GM18909 (cell line): ENCODE measurements around the gene LUZP2.

Experiments
- ATAC-seq: cut with Tn5 transposase; IDR thresholded peaks from one replicate; pipeline ENCODE4 v1.9.1; 2021; ENCODE audit warnings: mild to moderate bottlenecking; ENCODE audit not compliant: unreplicated experiment, poor library complexity

The LUZP2 gene

GRCh38 chr11:24625975-24626374 lies 129.1 kb downstream of the LUZP2 start:
- ATAC-seq: no peak

- no peak for ATAC-seq
Measured at GRCh38 chr11:24628224-24628776, 131.4 kb downstream of the LUZP2 start.

GRCh38 chr11:24634606-24635160 lies 137.8 kb downstream of the LUZP2 start:
- no peak for ATAC-seq

GRCh38 chr11:24635588-24636290 lies 138.9 kb downstream of the LUZP2 start:
- ATAC-seq: no peak

GRCh38 chr11:24636291-24636629 lies 139.4 kb downstream of the LUZP2 start:
- no peak for ATAC-seq

- no peak for ATAC-seq
Measured at GRCh38 chr11:24637520-24637919, 140.7 kb downstream of the LUZP2 start.

- ATAC-seq: no peak
Measured at GRCh38 chr11:24642648-24643047, 145.8 kb downstream of the LUZP2 start.

GRCh38 chr11:24645563-24645962 lies 148.7 kb downstream of the LUZP2 start:
- no peak for ATAC-seq

- ATAC-seq: no peak
Measured at GRCh38 chr11:24651873-24652272, 155.0 kb downstream of the LUZP2 start.

GRCh38 chr11:24653901-24654300 lies 157.0 kb downstream of the LUZP2 start:
- no peak for ATAC-seq

GRCh38 chr11:24661331-24661730 lies 164.5 kb downstream of the LUZP2 start:
- no peak for ATAC-seq

- no peak for ATAC-seq
Measured at GRCh38 chr11:24664399-24664798, 167.5 kb downstream of the LUZP2 start.

- no peak for ATAC-seq
Measured at GRCh38 chr11:24667353-24667968, 170.6 kb downstream of the LUZP2 start.

GRCh38 chr11:24678703-24679348 lies 182.0 kb downstream of the LUZP2 start:
- ATAC-seq: no peak

GRCh38 chr11:24679821-24680351 lies 183.0 kb downstream of the LUZP2 start:
- ATAC-seq: no peak

GRCh38 chr11:24683583-24683982 lies 186.7 kb downstream of the LUZP2 start:
- ATAC-seq: no peak

GRCh38 chr11:24685821-24686220 lies 189.0 kb downstream of the LUZP2 start:
- no peak for ATAC-seq

- ATAC-seq: no peak
Measured at GRCh38 chr11:24687531-24688147, 190.8 kb downstream of the LUZP2 start.

GRCh38 chr11:24688981-24689380 lies 192.1 kb downstream of the LUZP2 start:
- no peak for ATAC-seq

GRCh38 chr11:24697522-24698111 lies 200.8 kb downstream of the LUZP2 start:
- no peak for ATAC-seq
